ENCODE results near the gene PIF1.

PIF1 gene

GRCh38 chr15:64862408-64862807, 37.0 kb upstream of the PIF1 start:
- TF ChIP-seq CTCF (IDR thresholded peaks at IDR 0.05; ENCODE audit: control insufficient read depth, insufficient read depth, low read depth, low read length, missing control alignments) = no peak
- no peak for DNase-seq (ENCODE audit: low read depth)

GRCh38 chr15:64861960-64862359, 36.5 kb upstream of the PIF1 start:
- TF ChIP-seq CTCF (IDR thresholded peaks at IDR 0.05; ENCODE audit: control insufficient read depth, insufficient read depth, low read depth, low read length, missing control alignments) = no peak
- no peak overlapping the region for H3K4me3 ChIP-seq (ENCODE audit: control insufficient read depth, low read depth, low read length)
- no peak for DNase-seq (ENCODE audit: low read depth)

More at GRCh38 chr15:64862408-64862807, 37.0 kb upstream of the PIF1 start:
- no peak overlapping the region for H3K4me3 ChIP-seq (ENCODE audit: control insufficient read depth, low read depth, low read length)

GRCh38 chr15:64861331-64861730, 35.9 kb upstream of the PIF1 start:
- no peak for TF ChIP-seq CTCF (IDR thresholded peaks at IDR 0.05; ENCODE audit: control insufficient read depth, insufficient read depth, low read depth, low read length, missing control alignments)

GRCh38 chr15:64859226-64859625, 33.8 kb upstream of the PIF1 start:
- no peak for TF ChIP-seq CTCF (IDR thresholded peaks at IDR 0.05; ENCODE audit: control insufficient read depth, insufficient read depth, low read depth, low read length, missing control alignments)
- DNase-seq (ENCODE audit: low read depth) = no peak
- no peak overlapping the region for H3K4me3 ChIP-seq (ENCODE audit: control insufficient read depth, low read depth, low read length)

More at GRCh38 chr15:64861331-64861730, 35.9 kb upstream of the PIF1 start:
- DNase-seq (ENCODE audit: low read depth) = no peak
- no peak overlapping the region for H3K4me3 ChIP-seq (ENCODE audit: control insufficient read depth, low read depth, low read length)

- no peak overlapping the region for H3K4me3 ChIP-seq (ENCODE audit: control insufficient read depth, low read depth, low read length)
- no peak for DNase-seq (ENCODE audit: low read depth)
- TF ChIP-seq CTCF (IDR thresholded peaks at IDR 0.05; ENCODE audit: control insufficient read depth, insufficient read depth, low read depth, low read length, missing control alignments) = no peak
Observed at GRCh38 chr15:64858021-64858575, 32.7 kb upstream of the PIF1 start.

- no peak for TF ChIP-seq CTCF (IDR thresholded peaks at IDR 0.05; ENCODE audit: control insufficient read depth, insufficient read depth, low read depth, low read length, missing control alignments)
- no peak for DNase-seq (ENCODE audit: low read depth)
- H3K4me3 ChIP-seq (ENCODE audit: control insufficient read depth, low read depth, low read length) = no peak overlapping the region
Observed at GRCh38 chr15:64857421-64857820, 32.0 kb upstream of the PIF1 start.
